ENCODE data around the gene MEPE.

DNA sequence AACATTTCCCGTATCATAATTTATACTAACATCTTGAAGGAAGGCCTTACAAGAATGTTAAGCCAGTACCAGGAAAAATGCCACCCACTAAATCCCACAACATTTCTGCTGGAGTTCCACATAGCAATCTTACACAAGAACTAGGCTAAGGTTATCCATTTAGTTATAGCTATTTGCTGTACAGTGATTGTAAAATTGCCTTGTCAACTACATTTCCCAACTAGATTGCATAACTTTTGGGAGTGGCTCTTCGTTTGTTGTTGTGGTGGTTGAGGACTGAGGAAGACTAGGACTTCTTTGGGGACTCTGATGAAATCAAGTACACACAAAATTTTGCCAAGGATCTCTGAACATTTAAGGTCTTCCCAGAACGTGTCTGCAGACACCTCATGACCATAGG lies 25.4 kb upstream of the MEPE start:
- TF ChIP-seq, protein P1, sequence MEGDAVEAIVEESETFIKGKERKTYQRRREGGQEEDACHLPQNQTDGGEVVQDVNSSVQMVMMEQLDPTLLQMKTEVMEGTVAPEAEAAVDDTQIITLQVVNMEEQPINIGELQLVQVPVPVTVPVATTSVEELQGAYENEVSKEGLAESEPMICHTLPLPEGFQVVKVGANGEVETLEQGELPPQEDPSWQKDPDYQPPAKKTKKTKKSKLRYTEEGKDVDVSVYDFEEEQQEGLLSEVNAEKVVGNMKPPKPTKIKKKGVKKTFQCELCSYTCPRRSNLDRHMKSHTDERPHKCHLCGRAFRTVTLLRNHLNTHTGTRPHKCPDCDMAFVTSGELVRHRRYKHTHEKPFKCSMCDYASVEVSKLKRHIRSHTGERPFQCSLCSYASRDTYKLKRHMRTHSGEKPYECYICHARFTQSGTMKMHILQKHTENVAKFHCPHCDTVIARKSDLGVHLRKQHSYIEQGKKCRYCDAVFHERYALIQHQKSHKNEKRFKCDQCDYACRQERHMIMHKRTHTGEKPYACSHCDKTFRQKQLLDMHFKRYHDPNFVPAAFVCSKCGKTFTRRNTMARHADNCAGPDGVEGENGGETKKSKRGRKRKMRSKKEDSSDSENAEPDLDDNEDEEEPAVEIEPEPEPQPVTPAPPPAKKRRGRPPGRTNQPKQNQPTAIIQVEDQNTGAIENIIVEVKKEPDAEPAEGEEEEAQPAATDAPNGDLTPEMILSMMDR (IDR thresholded peaks at IDR 0.05), result no peak
- TF ChIP-seq POLR2A (IDR thresholded peaks at IDR 0.05), result no peak
